KMS-11 (cell line): ENCODE results near the gene SREBF1.

ENCODE experiments used
- H2AFZ ChIP-seq: fragments of 200-600 bp; sonication (generic); 2 replicates; pipeline ENCODE4 v1.6.1; 2016; ENCODE audit warnings: antibody characterized with exemption, mixed run types, low read depth
- H3K27ac ChIP-seq: fragments of 200-600 bp; sonication (generic); 2 replicates; pipeline ENCODE4 v1.6.1; 2016; ENCODE audit warnings: mild to moderate bottlenecking, mixed run types
- H3K27me3 ChIP-seq: fragments of 200-600 bp; sonication (generic); 2 replicates; pipeline ENCODE4 v1.6.1; 2017; ENCODE audit warnings: mild to moderate bottlenecking, low read depth, mixed run types, moderate library complexity; ENCODE audit not compliant: insufficient read depth
- H3K36me3 ChIP-seq: fragments of 200-600 bp; sonication (generic); 2 replicates; pipeline ENCODE4 v1.6.1; 2017; ENCODE audit warnings: mild to moderate bottlenecking, mixed run types; ENCODE audit not compliant: insufficient read depth
- H3K4me1 ChIP-seq: fragments of 200-600 bp; sonication (generic); 2 replicates; pipeline ENCODE4 v1.6.1; 2016; ENCODE audit warnings: mild to moderate bottlenecking, low read depth, mixed run types; ENCODE audit not compliant: poor library complexity, severe bottlenecking
- H3K4me2 ChIP-seq: fragments of 200-600 bp; sonication (generic); 2 replicates; pipeline ENCODE4 v1.7.0; 2016; ENCODE audit warnings: mild to moderate bottlenecking, mixed run types
- H3K4me3 ChIP-seq: fragments of 200-600 bp; sonication (generic); IDR thresholded peaks from 2 replicates; pipeline ENCODE4 v1.6.1; 2017; ENCODE audit warnings: low read depth, low read length, mixed read lengths; ENCODE audit not compliant: insufficient read depth
- H3K79me2 ChIP-seq: fragments of 200-600 bp; sonication (generic); 2 replicates; pipeline ENCODE4 v1.6.1; 2016; ENCODE audit warnings: low read depth, mixed run types; ENCODE audit not compliant: insufficient read depth
- H3K9ac ChIP-seq: fragments of 200-600 bp; sonication (generic); 2 replicates; pipeline ENCODE4 v1.6.1; 2016; ENCODE audit warnings: mild to moderate bottlenecking, mixed run types
- H4K20me1 ChIP-seq: fragments of 200-600 bp; sonication (generic); 2 replicates; pipeline ENCODE4 v1.6.1; 2016; ENCODE audit warnings: mild to moderate bottlenecking, mixed run types; ENCODE audit not compliant: insufficient read depth
- CTCF ChIP-seq: fragments of 200-600 bp; sonication (generic); conservative IDR thresholded peaks from 2 replicates; pipeline ENCODE4 v1.6.1; 2017; ENCODE audit warnings: low read depth, mild to moderate bottlenecking, antibody characterized with exemption, low read length, moderate library complexity, mixed read lengths

Gene SREBF1

DNA sequence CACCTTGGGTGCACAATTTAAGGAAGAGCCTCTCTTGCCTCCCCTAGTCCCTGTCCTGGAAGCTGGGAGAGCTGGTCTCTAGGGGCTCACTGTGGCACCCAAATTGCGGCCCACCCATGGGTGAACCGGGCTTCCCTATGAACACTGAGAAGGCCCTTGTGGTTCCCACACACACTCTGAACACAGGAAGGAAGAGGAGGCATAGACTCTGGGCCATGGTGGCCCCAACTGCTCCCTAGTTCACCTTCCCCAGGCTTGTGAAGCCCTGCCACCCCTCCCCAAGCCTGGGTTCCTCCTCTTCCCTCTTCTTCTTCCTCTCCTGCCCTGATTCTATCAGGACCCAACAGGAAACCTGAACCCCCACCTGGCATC is 10.5 kb downstream of the SREBF1 start:
- Histone ChIP-seq H3K36me3 (no peaks in the 10 kb centered on the region), H3K27ac (no peak overlapping the region), H2AFZ (no peak overlapping the region), H3K9ac (no peak overlapping the region), H4K20me1 (no peaks in the 10 kb centered on the region), H3K27me3 (no peaks in the 10 kb centered on the region), H3K4me2 (no peak overlapping the region), H3K4me3 (no peak overlapping the region), H3K79me2 (peaks cover 62% of the 10 kb centered on the region), H3K4me1 (peaks cover 82% of the 10 kb centered on the region)
- TF ChIP-seq CTCF = no peak

DNA sequence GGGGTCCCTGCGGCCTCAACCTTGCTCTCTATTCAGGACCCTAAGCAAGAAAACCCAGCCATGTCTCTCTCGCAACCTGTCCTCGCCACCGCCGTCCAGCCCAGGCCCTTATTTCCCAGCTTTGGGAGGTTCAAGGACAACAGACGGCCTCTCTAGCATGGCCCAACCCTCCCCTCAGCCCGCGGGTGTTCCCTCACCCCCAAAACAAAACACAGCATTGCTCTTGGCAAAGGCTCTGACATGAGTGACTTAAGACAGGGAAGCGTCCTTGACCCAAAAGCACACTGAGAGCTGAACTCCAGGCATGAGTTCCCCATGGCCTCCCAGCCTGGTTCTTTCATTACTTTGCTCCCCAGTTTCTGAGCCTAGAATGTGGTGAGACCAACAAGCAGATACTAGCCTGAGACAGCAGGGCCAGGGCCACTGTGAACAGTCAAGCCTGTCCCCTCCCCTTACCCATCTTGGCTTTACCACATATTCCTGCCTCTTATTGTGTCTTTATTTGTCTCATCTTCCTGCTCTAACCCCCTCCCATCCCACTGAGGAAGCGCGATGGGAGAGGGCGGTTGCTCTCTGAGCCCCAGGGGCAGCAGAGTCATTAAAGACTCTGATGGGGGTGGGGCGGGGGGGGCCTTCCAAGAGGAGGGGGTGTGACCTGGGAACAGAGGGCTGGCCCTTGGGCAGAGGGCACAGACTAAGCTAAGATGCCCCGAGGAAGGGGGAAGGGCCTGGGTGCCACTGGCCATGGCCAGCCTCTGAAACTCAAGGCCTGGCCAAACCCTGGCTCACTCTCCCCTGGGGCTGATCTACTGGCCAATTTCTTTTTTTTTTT is 11.8 kb downstream of the SREBF1 start:
- Histone ChIP-seq H4K20me1 (no peaks in the 10 kb centered on the region), H3K4me1 (peaks cover 83% of the 10 kb centered on the region), H3K4me3 (no peak overlapping the region), H3K4me2 (peak overlapping the region; percentile 63), H3K9ac (peak overlapping the region; percentile 56; the same call in 1 of the 2 replicates), H3K27me3 (no peaks in the 10 kb centered on the region), H3K79me2 (peaks cover 61% of the 10 kb centered on the region), H3K27ac (peak overlapping the region; percentile 90), H3K36me3 (no peaks in the 10 kb centered on the region), H2AFZ (no peak overlapping the region)
- no peak for TF ChIP-seq CTCF

DNA sequence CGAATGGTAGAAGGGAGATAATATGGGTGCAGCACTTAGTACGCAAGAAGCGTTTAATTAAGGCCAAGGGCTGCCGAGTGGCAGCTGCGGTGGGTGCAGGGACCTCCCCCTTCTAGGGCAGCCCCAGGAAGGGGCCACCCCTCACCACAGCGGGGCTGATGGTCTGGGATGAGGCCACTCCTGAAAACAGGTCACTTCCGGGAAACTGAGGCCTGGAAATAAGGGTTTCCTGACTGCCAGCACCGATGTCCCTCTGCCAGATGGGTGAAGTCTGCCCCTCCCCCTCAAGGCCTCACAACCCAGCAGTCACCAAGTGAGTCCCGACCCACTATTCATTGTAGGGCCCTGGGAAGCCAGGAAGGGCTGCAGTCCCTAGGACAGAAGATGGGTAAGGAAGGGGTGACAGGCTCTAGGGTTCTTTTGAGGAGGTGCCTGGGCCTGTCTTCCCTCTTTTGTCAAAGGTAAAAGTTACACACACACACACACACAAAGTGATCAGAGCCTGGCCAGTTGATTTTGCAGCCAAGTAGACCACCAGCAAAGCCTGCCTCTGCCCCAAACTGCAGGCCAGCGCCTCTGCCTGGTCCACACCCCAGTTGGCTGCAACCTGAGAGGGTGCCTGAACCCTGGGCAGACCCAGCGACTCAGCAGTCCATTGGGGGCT is 12.5 kb downstream of the SREBF1 start:
- H3K27me3 ChIP-seq = no peaks in the 10 kb centered on the region
- peaks cover 82% of the 10 kb centered on the region for H3K4me1 ChIP-seq
- H3K4me3 ChIP-seq = no peak overlapping the region
- peaks cover 55% of the 10 kb centered on the region for H3K79me2 ChIP-seq
- H3K36me3 ChIP-seq = no peaks in the 10 kb centered on the region
- TF ChIP-seq CTCF = no peak
- peak overlapping the region; percentile 90 for H3K27ac ChIP-seq
- no peaks in the 10 kb centered on the region for H4K20me1 ChIP-seq
- peak overlapping the region; percentile 56; the same call in 1 of the 2 replicates for H3K9ac ChIP-seq
- peak overlapping the region; percentile 36; the same call in 1 of the 2 replicates for H2AFZ ChIP-seq
- peak overlapping the region; percentile 63 for H3K4me2 ChIP-seq

GRCh38 chr17:17823433-17824118 is 13.2 kb downstream of the SREBF1 start:
- Histone ChIP-seq H4K20me1 (no peaks in the 10 kb centered on the region), H3K27ac (peak overlapping the region; percentile 90), H3K9ac (peak overlapping the region; percentile 56; the same call in 1 of the 2 replicates), H3K4me1 (peaks cover 80% of the 10 kb centered on the region), H3K27me3 (no peaks in the 10 kb centered on the region), H2AFZ (peak overlapping the region; percentile 36; the same call in 1 of the 2 replicates), H3K4me2 (peak overlapping the region; percentile 86), H3K79me2 (peaks cover 55% of the 10 kb centered on the region), H3K4me3 (no peak overlapping the region), H3K36me3 (no peaks in the 10 kb centered on the region)
- TF ChIP-seq CTCF = no peak
